ENCODE data around the gene VPS18. TPM values are rescaled to one million over a fixed set of nuclear protein-coding genes. Genes with fewer than 3 reads are reported as not detected.
A peak's percentile ranks its signal among the peaks of the same experiment; 100 is the strongest.

Gene VPS18
- total RNA-seq, 1 experiment from 2014 or later = 35.5 TPM

GRCh38 chr15:40936709-40937666 lies 42.7 kb downstream of the VPS18 start:
- Histone ChIP-seq H3K27me3 (replicated peaks) (peaks cover 9% of the 10 kb centered on the region), H3K27ac (no peak overlapping the region), H3K36me3 (peaks cover 3% of the 10 kb centered on the region; the same call in 1 of the 2 replicates), H3K9me3 (replicated peaks) (no peaks in the 10 kb centered on the region), H3K4me3 (no peak overlapping the region), H3K4me1 (replicated peaks) (peaks cover 10% of the 10 kb centered on the region)
- no peak for DNase-seq (ENCODE audit: low read depth in 1 of 2, low spot score in 2 of 2)

DNA sequence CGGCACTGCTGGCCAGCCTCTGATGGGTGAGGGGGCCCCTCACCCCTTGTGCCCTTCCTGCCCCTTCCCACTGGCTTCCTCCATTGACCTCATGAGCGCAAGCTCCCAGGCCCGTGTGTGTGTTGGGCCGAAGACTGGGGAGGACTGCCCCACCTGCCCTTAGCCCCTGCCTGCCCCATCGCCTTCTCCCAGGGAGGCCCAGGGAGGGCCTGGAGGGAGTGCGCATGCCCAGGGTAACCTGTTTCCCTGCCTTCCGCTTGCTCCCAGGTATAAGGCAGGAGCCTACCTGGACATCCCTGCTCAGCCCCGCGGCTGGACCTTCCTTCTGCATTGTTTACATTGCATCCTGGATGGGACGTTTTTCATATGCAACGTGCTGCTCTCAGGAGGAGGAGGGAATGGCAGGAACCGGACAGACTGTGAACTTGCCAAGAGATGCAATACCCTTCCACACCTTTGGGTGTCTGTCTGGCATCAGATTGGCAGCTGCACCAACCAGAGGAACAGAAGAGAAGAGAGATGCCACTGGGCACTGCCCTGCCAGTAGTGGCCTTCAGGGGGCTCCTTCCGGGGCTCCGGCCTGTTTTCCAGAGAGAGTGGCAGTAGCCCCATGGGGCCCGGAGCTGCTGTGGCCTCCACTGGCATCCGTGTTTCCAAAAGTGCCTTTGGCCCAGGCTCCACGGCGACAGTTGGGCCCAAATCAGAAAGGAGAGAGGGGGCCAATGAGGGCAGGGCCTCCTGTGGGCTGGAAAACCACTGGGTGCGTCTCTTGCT lies 43.7 kb downstream of the VPS18 start:
- no peaks in the 10 kb centered on the region; the same call in none of the 2 replicates for H3K27me3 ChIP-seq (replicated peaks)
- DNase-seq (ENCODE audit: low read depth in 1 of 2, low spot score in 2 of 2) = no peak
- H3K9me3 ChIP-seq (replicated peaks) = no peaks in the 10 kb centered on the region
- H3K27ac ChIP-seq = no peak overlapping the region
- peaks cover 16% of the 10 kb centered on the region for H3K4me1 ChIP-seq (replicated peaks)
- H3K4me3 ChIP-seq = no peak overlapping the region
- H3K36me3 ChIP-seq = peaks cover 3% of the 10 kb centered on the region; the same call in 1 of the 2 replicates

GRCh38 chr15:40938536-40938870 lies 44.3 kb downstream of the VPS18 start:
- Histone ChIP-seq H3K4me1 (replicated peaks) (peaks cover 16% of the 10 kb centered on the region), H3K4me3 (no peak overlapping the region), H3K36me3 (peaks cover 3% of the 10 kb centered on the region; the same call in 1 of the 2 replicates), H3K27me3 (replicated peaks) (no peaks in the 10 kb centered on the region; the same call in none of the 2 replicates), H3K9me3 (replicated peaks) (no peaks in the 10 kb centered on the region), H3K27ac (no peak overlapping the region)
- no peak for DNase-seq (ENCODE audit: low read depth in 1 of 2, low spot score in 2 of 2)

- H3K36me3 ChIP-seq = peaks cover 3% of the 10 kb centered on the region; the same call in 1 of the 2 replicates
- no peak overlapping the region for H3K27ac ChIP-seq
These were observed 46.1 kb downstream of the VPS18 start for GRCh38 chr15:40940296-40940801.

GRCh38 chr15:40941068-40941527 lies 46.8 kb downstream of the VPS18 start:
- H3K4me1 ChIP-seq (replicated peaks) = peaks cover 16% of the 10 kb centered on the region
- no peak for DNase-seq (ENCODE audit: low read depth in 1 of 2, low spot score in 2 of 2)
- peaks cover 3% of the 10 kb centered on the region; the same call in 1 of the 2 replicates for H3K36me3 ChIP-seq
- peak overlapping the region; percentile 47; the same call in 1 of the 2 replicates for H3K27ac ChIP-seq
- H3K27me3 ChIP-seq (replicated peaks) = no peaks in the 10 kb centered on the region
- peak overlapping the region; percentile 63 for H3K4me3 ChIP-seq
- H3K9me3 ChIP-seq (replicated peaks) = no peaks in the 10 kb centered on the region

More at GRCh38 chr15:40940296-40940801, 46.1 kb downstream of the VPS18 start:
- H3K4me1 ChIP-seq (replicated peaks) = peaks cover 16% of the 10 kb centered on the region
- no peak overlapping the region for H3K4me3 ChIP-seq
- H3K9me3 ChIP-seq (replicated peaks) = no peaks in the 10 kb centered on the region
- no peaks in the 10 kb centered on the region; the same call in 1 of the 2 replicates for H3K27me3 ChIP-seq (replicated peaks)
- no peak for DNase-seq (ENCODE audit: low read depth in 1 of 2, low spot score in 2 of 2)

- peak overlapping the region; percentile 63 for H3K4me3 ChIP-seq
- peaks cover 16% of the 10 kb centered on the region for H3K4me1 ChIP-seq (replicated peaks)
- peak; percentile 61 to 77 for DNase-seq (ENCODE audit: low read depth in 1 of 2, low spot score in 2 of 2)
- peaks cover 3% of the 10 kb centered on the region; the same call in 1 of the 2 replicates for H3K36me3 ChIP-seq
- no peaks in the 10 kb centered on the region for H3K27me3 ChIP-seq (replicated peaks)
- peak overlapping the region; percentile 47 for H3K27ac ChIP-seq
- H3K9me3 ChIP-seq (replicated peaks) = no peaks in the 10 kb centered on the region
These were observed 47.5 kb downstream of the VPS18 start for GRCh38 chr15:40941528-40942336.

DNA sequence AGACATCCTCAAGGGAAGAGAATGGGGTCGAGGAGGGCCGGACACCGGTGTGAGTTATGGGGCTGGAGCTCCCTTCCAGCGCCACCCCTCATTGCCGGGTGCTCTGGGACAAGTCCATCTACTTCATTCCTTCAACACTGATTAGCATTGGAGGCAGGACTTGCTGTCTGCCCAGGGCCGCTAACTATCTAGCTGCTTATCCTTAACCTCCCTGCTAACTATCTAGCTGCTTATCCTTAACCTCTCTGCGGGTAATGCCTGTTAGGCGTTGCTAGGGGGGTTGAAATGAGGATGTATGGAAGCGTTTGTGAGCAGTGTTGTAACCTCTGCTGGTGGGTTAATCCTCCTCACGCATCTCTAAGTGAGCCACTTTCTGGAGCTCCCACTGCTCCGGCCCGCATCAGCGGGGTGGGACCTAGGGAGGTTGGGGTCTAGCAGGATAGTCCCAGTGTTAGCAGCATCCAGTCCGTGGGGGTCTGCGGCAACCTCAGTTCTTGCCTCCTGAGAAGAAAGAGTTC lies 48.1 kb downstream of the VPS18 start:
- no peaks in the 10 kb centered on the region for H3K27me3 ChIP-seq (replicated peaks)
- peak overlapping the region; percentile 63 for H3K4me3 ChIP-seq
- H3K36me3 ChIP-seq = peaks cover 3% of the 10 kb centered on the region; the same call in 1 of the 2 replicates
- H3K9me3 ChIP-seq (replicated peaks) = no peaks in the 10 kb centered on the region
- peak overlapping the region; percentile 47; the same call in 1 of the 2 replicates for H3K27ac ChIP-seq
- H3K4me1 ChIP-seq (replicated peaks) = peaks cover 16% of the 10 kb centered on the region
- DNase-seq (ENCODE audit: low read depth in 1 of 2, low spot score in 2 of 2) = peak in 1 of 2 experiments; percentile 40

- peaks cover 3% of the 10 kb centered on the region; the same call in 1 of the 2 replicates for H3K36me3 ChIP-seq
- H3K9me3 ChIP-seq (replicated peaks) = no peaks in the 10 kb centered on the region
- H3K4me1 ChIP-seq (replicated peaks) = peaks cover 16% of the 10 kb centered on the region
- H3K4me3 ChIP-seq = no peak overlapping the region
- no peak overlapping the region for H3K27ac ChIP-seq
- no peaks in the 10 kb centered on the region for H3K27me3 ChIP-seq (replicated peaks)
- peak in 1 of 2 experiments; percentile 32 for DNase-seq (ENCODE audit: low read depth in 1 of 2, low spot score in 2 of 2)
These were observed 48.6 kb downstream of the VPS18 start for GRCh38 chr15:40942878-40943277.

- DNase-seq (ENCODE audit: low read depth in 1 of 2, low spot score in 2 of 2) = no peak
- Histone ChIP-seq H3K36me3 (peaks cover 3% of the 10 kb centered on the region; the same call in 1 of the 2 replicates), H3K27me3 (replicated peaks) (no peaks in the 10 kb centered on the region), H3K4me3 (no peak overlapping the region), H3K9me3 (replicated peaks) (no peaks in the 10 kb centered on the region), H3K27ac (no peak overlapping the region), H3K4me1 (replicated peaks) (peaks cover 16% of the 10 kb centered on the region)
These were observed 49.6 kb downstream of the VPS18 start for GRCh38 chr15:40943764-40944365.

GRCh38 chr15:40944510-40945296 lies 50.5 kb downstream of the VPS18 start:
- Histone ChIP-seq H3K4me1 (replicated peaks) (peaks cover 16% of the 10 kb centered on the region), H3K9me3 (replicated peaks) (no peaks in the 10 kb centered on the region), H3K36me3 (peaks cover 3% of the 10 kb centered on the region; the same call in 1 of the 2 replicates), H3K27me3 (replicated peaks) (no peaks in the 10 kb centered on the region), H3K4me3 (no peak overlapping the region), H3K27ac (no peak overlapping the region)
- DNase-seq (ENCODE audit: low read depth in 1 of 2, low spot score in 2 of 2) = no peak

DNA sequence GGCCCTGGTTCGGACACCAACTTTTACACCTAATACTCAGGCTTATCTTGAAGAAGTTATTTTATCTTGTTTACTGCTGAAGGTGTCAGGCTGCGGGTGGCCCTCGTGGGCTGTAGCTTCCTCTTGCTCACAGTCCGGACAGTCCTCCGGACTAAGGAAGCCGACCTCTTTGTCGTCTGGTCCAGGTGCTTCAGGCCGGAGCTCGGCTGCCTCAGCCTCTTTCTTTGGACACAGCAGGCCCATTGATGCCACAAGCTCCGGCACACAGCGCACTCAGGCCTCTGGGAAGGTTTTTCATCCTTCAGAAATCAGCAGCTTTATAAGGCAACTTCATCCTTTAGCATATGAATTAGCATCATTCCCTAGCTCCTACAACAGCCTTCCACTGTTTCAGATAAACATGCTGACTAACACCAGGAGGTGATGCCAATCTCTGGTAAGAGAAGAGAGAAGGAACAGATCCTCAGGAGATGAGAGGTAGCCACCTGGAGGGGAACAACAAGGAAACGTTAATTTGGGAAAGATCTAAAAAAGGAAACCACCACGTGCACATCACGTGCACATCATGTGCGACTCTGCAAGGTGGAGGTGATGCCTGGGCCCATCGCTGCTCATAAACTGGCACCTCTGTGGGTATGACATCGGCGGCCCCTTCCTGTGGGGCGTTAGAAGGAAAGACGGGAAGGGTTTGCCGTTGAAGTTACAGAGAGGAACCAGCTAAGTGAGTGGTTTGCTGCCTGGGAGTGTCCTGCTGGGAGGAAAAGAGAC lies 54.6 kb downstream of the VPS18 start:
- Histone ChIP-seq H3K9me3 (replicated peaks) (no peaks in the 10 kb centered on the region), H3K27ac (no peak overlapping the region), H3K4me1 (replicated peaks) (peaks cover 14% of the 10 kb centered on the region), H3K36me3 (no peaks in the 10 kb centered on the region), H3K4me3 (no peak overlapping the region), H3K27me3 (replicated peaks) (no peaks in the 10 kb centered on the region)
- no peak for DNase-seq (ENCODE audit: low read depth in 1 of 2, low spot score in 2 of 2)

Data from SJSA1 (cell line).